ENCODE results near the gene MATK.

DNA sequence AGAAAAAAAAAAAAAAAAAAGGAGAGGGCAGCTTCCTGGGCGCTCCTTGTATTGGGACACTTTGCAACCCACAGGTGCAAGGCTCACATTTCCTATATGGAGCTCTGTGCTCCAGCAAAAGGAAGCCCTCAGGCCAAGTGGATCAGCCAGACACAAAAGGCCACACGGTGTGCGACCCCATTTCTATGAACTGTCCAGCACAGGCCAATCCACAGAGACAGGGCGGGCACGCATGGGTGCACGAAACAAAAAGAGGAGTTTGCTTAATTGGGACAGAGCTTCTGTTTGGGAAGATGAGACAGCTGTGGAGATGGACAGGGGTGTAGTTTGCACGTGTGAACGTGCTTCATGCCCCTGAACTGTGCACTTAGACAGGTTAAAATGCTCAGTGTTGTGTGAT, 31.6 kb upstream of the MATK start:
- TF ChIP-seq POLR2A (IDR thresholded peaks at IDR 0.05) = no peak
- TF ChIP-seq, protein P1, sequence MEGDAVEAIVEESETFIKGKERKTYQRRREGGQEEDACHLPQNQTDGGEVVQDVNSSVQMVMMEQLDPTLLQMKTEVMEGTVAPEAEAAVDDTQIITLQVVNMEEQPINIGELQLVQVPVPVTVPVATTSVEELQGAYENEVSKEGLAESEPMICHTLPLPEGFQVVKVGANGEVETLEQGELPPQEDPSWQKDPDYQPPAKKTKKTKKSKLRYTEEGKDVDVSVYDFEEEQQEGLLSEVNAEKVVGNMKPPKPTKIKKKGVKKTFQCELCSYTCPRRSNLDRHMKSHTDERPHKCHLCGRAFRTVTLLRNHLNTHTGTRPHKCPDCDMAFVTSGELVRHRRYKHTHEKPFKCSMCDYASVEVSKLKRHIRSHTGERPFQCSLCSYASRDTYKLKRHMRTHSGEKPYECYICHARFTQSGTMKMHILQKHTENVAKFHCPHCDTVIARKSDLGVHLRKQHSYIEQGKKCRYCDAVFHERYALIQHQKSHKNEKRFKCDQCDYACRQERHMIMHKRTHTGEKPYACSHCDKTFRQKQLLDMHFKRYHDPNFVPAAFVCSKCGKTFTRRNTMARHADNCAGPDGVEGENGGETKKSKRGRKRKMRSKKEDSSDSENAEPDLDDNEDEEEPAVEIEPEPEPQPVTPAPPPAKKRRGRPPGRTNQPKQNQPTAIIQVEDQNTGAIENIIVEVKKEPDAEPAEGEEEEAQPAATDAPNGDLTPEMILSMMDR (IDR thresholded peaks at IDR 0.05) = no peak
